PC-9 (cell line): ENCODE data around the gene XIRP2. TPM values are rescaled to one million over a fixed set of nuclear protein-coding genes. Genes with fewer than 3 reads are reported as not detected.

Experiments used
- BruUV-seq: library from RNA; stranded (reverse); fragments of 400-500 nt; replicated peaks from 2 replicates; lab custom pipeline; 2021; lab: Mats Ljungman, UMichigan
- CTCF ChIA-PET: fragments of 300-600 bp; sonication (Branson Sonifier 250); formaldehyde crosslinking; loops from one replicate; lab custom pipeline; 2022; ENCODE audit warnings: antibody characterized with exemption; lab: Charles Lee
- POLR2A ChIA-PET: fragments of 300-600 bp; sonication (Branson Sonifier 250); formaldehyde crosslinking; loops from one replicate; lab custom pipeline; 2022; ENCODE audit warnings: antibody characterized with exemption; ENCODE audit not compliant: unreplicated experiment; lab: Charles Lee
- DNase-seq, 2 experiments: peaks; one replicate each; pipeline versions ENCODE4 v3.0.0 to v3.0.0-alpha.2; 2015 to 2022; ENCODE audit warnings: mixed read lengths in 1 of 2
- H2AFZ ChIP-seq: fragments of 200-600 bp; sonication (generic); 2 replicates; pipeline ENCODE4 v1.8.1; 2017; ENCODE audit warnings: antibody characterized with exemption
- H3F3A ChIP-seq: fragments of 200-600 bp; sonication (generic); 2 replicates; pipeline ENCODE4 v1.8.1; 2017; ENCODE audit warnings: antibody characterized with exemption, mild to moderate bottlenecking, low read depth; ENCODE audit not compliant: insufficient read depth
- H3K27ac ChIP-seq: fragments of 200-600 bp; sonication (generic); 2 replicates; pipeline ENCODE4 v1.6.1; 2016; ENCODE audit warnings: mixed run types
- H3K27me3 ChIP-seq: fragments of 200-600 bp; sonication (generic); 2 replicates; pipeline ENCODE4 v1.6.1; 2016; ENCODE audit warnings: low read depth, mixed run types; ENCODE audit not compliant: insufficient read depth
- H3K36me3 ChIP-seq: fragments of 200-600 bp; sonication (generic); 2 replicates; pipeline ENCODE4 v1.6.1; 2016; ENCODE audit warnings: low read depth, mixed run types
- H3K4me1 ChIP-seq: fragments of 200-600 bp; sonication (generic); replicated peaks from 2 replicates; pipeline ENCODE4 v1.6.1; 2016; ENCODE audit warnings: mixed run types; ENCODE audit not compliant: insufficient read depth
- H3K4me2 ChIP-seq: fragments of 200-600 bp; sonication (generic); 2 replicates; pipeline ENCODE4 v1.6.1; 2017; ENCODE audit warnings: mixed run types
- H3K4me3 ChIP-seq: fragments of 200-600 bp; sonication (generic); 2 replicates; pipeline ENCODE4 v1.6.1; 2016; ENCODE audit warnings: mixed run types
- H3K79me2 ChIP-seq: fragments of 200-600 bp; sonication (generic); 2 replicates; pipeline ENCODE4 v1.6.1; 2017; ENCODE audit warnings: low read depth, mixed run types
- H3K9me2 ChIP-seq: fragments of 200-600 bp; sonication (generic); 2 replicates; pipeline ENCODE4 v1.8.1; 2017; ENCODE audit warnings: mild to moderate bottlenecking; ENCODE audit not compliant: insufficient read depth
- H3K9me3 ChIP-seq: fragments of 200-600 bp; sonication (generic); 2 replicates; pipeline ENCODE4 v1.8.1; 2016; ENCODE audit warnings: low read depth; ENCODE audit not compliant: insufficient read depth
- H4K20me1 ChIP-seq: fragments of 200-600 bp; sonication (generic); 2 replicates; pipeline ENCODE4 v1.8.1; 2017; ENCODE audit not compliant: insufficient read depth
- EZH2 ChIP-seq: fragments of 200-600 bp; sonication (generic); IDR thresholded peaks from 2 replicates; pipeline ENCODE4 v1.8.0; 2017; ENCODE audit warnings: antibody characterized with exemption, low read depth
- intact Hi-C: fragments of 100-400 bp; cut with micrococcal nuclease; formaldehyde crosslinking; loops from one replicate; pipeline ENCODE4 v1.10.0; 2022; ENCODE audit not compliant: unreplicated experiment
- total RNA-seq: library from RNA; stranded (reverse); gene quantifications from 2 replicates; pipeline ENCODE4 v1.2.3, GENCODE V29; 2021
- TF ChIP-seq, protein P1 (sequence below): fragments of 200-600 bp; sonication (generic); conservative IDR thresholded peaks from 2 replicates; pipeline ENCODE4 v1.6.1; 2017; ENCODE audit warnings: mixed run types, antibody characterized with exemption, mild to moderate bottlenecking, moderate library complexity

Gene XIRP2
- total RNA-seq, 1 experiment from 2014 or later: not detected

DNA sequence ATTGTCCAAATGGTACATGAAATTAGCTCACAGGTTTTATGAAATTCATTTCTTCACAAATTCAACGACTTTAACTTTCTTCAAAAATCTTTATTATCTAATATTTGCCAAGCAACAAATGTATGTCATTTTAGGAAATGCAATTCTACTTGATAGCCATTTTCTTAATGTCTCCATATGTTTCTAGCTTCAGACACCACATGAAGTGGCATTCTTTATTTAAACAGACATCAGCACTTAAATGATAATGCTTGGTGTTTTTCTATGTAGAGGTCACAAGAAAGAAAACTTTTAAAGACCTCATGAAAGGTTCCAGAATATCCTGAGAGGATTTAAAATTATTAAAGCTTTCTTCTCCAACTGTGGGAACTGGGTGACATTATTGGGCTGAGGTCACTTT is 44.2 kb upstream of the XIRP2 start:
- Histone ChIP-seq H3K36me3 (no peaks in the 10 kb centered on the region), H2AFZ (no peak overlapping the region), H3K27ac (no peak overlapping the region), H3K4me3 (no peak overlapping the region), H3F3A (no peaks in the 10 kb centered on the region), H3K79me2 (no peaks in the 10 kb centered on the region), H3K27me3 (no peaks in the 10 kb centered on the region), H3K9me2 (no peaks in the 10 kb centered on the region; the same call in 1 of the 2 replicates), H3K9me3 (no peaks in the 10 kb centered on the region), H3K4me2 (no peak overlapping the region), H3K4me1 (no peaks in the 10 kb centered on the region), H4K20me1 (no peaks in the 10 kb centered on the region)
- ChIA-PET CTCF (no interaction called here), POLR2A (no interaction called here)
- intact Hi-C loops: no loop called here
- no peak for TF ChIP-seq EZH2
- TF ChIP-seq, protein P1, sequence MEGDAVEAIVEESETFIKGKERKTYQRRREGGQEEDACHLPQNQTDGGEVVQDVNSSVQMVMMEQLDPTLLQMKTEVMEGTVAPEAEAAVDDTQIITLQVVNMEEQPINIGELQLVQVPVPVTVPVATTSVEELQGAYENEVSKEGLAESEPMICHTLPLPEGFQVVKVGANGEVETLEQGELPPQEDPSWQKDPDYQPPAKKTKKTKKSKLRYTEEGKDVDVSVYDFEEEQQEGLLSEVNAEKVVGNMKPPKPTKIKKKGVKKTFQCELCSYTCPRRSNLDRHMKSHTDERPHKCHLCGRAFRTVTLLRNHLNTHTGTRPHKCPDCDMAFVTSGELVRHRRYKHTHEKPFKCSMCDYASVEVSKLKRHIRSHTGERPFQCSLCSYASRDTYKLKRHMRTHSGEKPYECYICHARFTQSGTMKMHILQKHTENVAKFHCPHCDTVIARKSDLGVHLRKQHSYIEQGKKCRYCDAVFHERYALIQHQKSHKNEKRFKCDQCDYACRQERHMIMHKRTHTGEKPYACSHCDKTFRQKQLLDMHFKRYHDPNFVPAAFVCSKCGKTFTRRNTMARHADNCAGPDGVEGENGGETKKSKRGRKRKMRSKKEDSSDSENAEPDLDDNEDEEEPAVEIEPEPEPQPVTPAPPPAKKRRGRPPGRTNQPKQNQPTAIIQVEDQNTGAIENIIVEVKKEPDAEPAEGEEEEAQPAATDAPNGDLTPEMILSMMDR: no peak
- DNase-seq: no peak
- no TSS peak for BruUV-seq

DNA sequence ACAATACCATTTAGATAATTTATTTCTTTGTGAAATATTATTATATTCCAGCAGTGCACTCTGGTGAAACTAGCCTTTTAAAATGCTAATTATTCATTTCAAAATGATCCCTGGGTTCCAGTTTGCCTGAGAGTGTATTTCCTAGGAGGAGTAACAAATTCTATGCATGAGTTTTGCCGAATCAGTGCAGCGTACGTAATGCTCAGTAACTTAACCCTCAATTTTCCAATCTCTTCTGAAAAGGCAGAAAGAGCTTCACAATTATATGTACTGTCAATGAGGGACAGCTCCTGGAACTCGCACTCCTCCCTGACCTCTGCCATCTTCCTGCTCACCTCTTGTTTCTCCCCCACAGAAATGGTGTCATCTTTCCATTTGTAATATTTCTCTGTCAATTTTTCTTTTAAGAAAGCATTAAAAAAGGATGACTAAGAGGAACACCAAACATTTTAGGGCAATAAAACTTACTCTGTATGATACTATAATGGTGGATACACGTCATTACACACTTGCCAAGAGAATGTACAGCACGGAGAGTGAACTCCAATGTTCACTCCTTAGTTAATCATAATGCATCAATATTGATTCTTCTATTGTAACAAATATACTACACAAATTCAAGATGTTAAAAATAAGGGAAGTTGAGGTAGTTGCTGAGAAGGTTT is 25.7 kb upstream of the XIRP2 start:
- Histone ChIP-seq H2AFZ (no peak overlapping the region), H3K9me2 (no peaks in the 10 kb centered on the region), H3K4me3 (no peak overlapping the region), H3F3A (no peaks in the 10 kb centered on the region), H3K27me3 (no peaks in the 10 kb centered on the region), H3K4me1 (no peaks in the 10 kb centered on the region), H3K9me3 (no peaks in the 10 kb centered on the region), H3K27ac (no peak overlapping the region), H3K36me3 (no peaks in the 10 kb centered on the region), H4K20me1 (no peaks in the 10 kb centered on the region), H3K79me2 (no peaks in the 10 kb centered on the region), H3K4me2 (no peak overlapping the region)
- CTCF ChIA-PET: no interaction called here
- no TSS peak for BruUV-seq
- no peak for DNase-seq
- POLR2A ChIA-PET: no interaction called here
- TF ChIP-seq EZH2: no peak
- TF ChIP-seq, protein P1: no peak
- intact Hi-C loops: no loop called here

DNA sequence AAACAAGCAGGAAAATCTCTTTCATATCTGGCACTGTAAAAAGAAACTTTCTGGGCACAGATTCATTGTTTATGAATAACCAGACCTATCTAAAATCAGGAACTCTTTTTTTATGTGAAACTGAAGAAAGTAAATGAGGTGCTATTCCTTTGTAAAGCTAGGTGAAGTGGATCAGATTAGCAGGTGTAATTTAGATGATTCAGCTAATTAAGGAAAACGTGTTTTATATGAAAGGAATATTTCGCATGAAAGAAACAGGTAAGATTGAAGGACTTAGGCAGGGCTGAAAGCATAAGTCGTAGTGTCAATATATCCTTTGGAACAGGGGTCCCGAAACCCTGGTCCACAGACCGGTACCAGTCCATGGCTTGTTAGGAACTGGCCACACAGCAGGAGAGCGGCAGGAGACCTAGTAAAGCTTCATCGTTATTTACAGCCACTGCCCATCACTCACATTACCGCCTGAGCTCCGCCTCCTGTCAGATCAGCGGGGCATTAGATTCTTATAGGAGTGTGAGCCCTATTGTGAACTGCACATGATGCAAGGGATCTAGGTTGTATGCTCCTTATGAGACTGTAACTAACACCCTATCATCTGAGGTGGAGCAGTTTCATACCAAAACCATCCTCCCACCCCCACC is 20.3 kb upstream of the XIRP2 start:
- H3K36me3 ChIP-seq: no peaks in the 10 kb centered on the region
- no peak for TF ChIP-seq EZH2
- TF ChIP-seq, protein P1: no peak
- CTCF ChIA-PET: no interaction called here

More for the DNA sequence above, 20.3 kb upstream of the XIRP2 start:
- Histone ChIP-seq H3K27ac (no peak overlapping the region), H3K9me2 (no peaks in the 10 kb centered on the region), H3K4me3 (no peak overlapping the region), H3K4me2 (no peak overlapping the region), H3K4me1 (no peaks in the 10 kb centered on the region), H3K79me2 (no peaks in the 10 kb centered on the region), H3K9me3 (no peaks in the 10 kb centered on the region), H3F3A (no peaks in the 10 kb centered on the region), H2AFZ (no peak overlapping the region), H3K27me3 (no peaks in the 10 kb centered on the region), H4K20me1 (no peaks in the 10 kb centered on the region)
- BruUV-seq: no TSS peak
- DNase-seq: no peak
- POLR2A ChIA-PET: no interaction called here
- intact Hi-C loops: no loop called here
